ENCODE measurements around the gene APBA2. TPM values are rescaled to one million over a fixed set of nuclear protein-coding genes. Genes with fewer than 3 reads are reported as not detected.
"Not testable (repeated sequence)": the region's sequence is repeated elsewhere in the genome, so short reads cannot be mapped to it uniquely, and the experiment has no call there.

The APBA2 gene
- total and polyA plus RNA-seq, 7 donors, result 0.06 to 0.36 (median 0.08) TPM; not detected in 2

DNA sequence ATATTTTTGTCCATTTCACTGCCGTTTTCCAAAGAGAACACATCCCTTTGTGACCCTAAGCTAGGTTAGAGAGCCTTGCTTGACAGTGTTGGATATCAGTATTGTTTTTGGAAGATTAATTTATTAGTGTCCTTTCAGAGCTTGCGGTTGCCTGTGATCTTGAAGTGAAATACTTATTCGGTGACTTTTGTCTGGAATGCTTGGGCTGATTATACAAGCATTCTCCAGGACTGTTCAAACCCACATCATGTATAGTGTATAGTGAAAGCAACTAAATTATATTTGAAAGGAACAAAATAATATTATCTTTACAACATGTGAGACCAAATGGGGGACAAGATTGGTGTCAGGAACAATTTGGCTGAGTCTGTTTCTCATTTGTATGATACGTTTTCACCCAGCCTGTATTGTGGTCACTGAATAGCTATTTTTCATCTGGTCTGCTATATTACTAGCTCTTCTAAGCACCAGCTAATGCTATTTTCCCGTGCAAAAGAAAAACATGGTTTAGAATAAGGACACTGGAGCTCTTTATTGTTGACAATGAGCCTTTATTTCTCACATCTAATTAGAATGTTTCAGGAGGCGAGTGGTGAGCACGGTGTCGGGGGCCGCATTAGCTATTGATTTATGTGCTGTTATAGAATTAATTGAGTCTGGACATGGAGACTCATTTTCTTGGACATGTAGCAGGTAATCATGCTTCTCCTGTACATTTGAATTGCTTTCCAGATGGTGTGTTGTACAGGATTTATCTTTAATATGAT, 158.1 kb downstream of the APBA2 start:
- WGBS, 3 donors, result 59 to 78% (median 65%) methylated on average over 9 of the region's 9 CpGs
- Histone ChIP-seq H3K9me3 (no peaks in the 10 kb centered on the region), H3K27me3 (ENCODE audit: insufficient read depth in 3 of 3, low read length in 2 of 3) (peaks cover 0 to 2% (median 0%) of the 10 kb centered on the region in 3 donors), H3K4me1 (no peaks in the 10 kb centered on the region), H3K4me3 (no peak overlapping the region), H3K36me3 (ENCODE audit: insufficient read depth in 1 of 2, low read depth in 1 of 2) (no peaks in the 10 kb centered on the region), H3K27ac (no peak overlapping the region)
- intact Hi-C loops (cut with DNase I), result no loop called here
- DNase-seq, result no peak
- ATAC-seq, result no peak
- TF ChIP-seq, protein P1, sequence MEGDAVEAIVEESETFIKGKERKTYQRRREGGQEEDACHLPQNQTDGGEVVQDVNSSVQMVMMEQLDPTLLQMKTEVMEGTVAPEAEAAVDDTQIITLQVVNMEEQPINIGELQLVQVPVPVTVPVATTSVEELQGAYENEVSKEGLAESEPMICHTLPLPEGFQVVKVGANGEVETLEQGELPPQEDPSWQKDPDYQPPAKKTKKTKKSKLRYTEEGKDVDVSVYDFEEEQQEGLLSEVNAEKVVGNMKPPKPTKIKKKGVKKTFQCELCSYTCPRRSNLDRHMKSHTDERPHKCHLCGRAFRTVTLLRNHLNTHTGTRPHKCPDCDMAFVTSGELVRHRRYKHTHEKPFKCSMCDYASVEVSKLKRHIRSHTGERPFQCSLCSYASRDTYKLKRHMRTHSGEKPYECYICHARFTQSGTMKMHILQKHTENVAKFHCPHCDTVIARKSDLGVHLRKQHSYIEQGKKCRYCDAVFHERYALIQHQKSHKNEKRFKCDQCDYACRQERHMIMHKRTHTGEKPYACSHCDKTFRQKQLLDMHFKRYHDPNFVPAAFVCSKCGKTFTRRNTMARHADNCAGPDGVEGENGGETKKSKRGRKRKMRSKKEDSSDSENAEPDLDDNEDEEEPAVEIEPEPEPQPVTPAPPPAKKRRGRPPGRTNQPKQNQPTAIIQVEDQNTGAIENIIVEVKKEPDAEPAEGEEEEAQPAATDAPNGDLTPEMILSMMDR (IDR thresholded peaks at IDR 0.05), result no peak

- intact Hi-C loops (cut with DNase I), result no loop called here
- ATAC-seq, result no peak
- DNase-seq, result no peak
- peaks cover 0 to 2% (median 0%) of the 10 kb centered on the region in 3 donors for H3K27me3 ChIP-seq (ENCODE audit: insufficient read depth in 3 of 3, low read length in 2 of 3)
- no peak overlapping the region for H3K4me3 ChIP-seq
- H3K27ac ChIP-seq, result no peak overlapping the region
- WGBS, 3 donors, result 72 to 83% (median 80%) methylated on average over 1 of the region's 1 CpG
- TF ChIP-seq, protein P1 (IDR thresholded peaks at IDR 0.05), result no peak
- H3K9me3 ChIP-seq, result no peaks in the 10 kb centered on the region
- no peaks in the 10 kb centered on the region for H3K36me3 ChIP-seq (ENCODE audit: insufficient read depth in 1 of 2, low read depth in 1 of 2)
- H3K4me1 ChIP-seq, result no peaks in the 10 kb centered on the region
Observed at GRCh38 chr15:29044503-29044901, 158.7 kb downstream of the APBA2 start.

- ATAC-seq; H3K27ac ChIP-seq; H3K27me3 ChIP-seq (ENCODE audit: insufficient read depth in 3 of 3, low read length in 2 of 3); H3K4me1 ChIP-seq; H3K4me3 ChIP-seq; intact Hi-C loops (cut with DNase I); H3K36me3 ChIP-seq (ENCODE audit: insufficient read depth in 1 of 2, low read depth in 1 of 2); H3K9me3 ChIP-seq; DNase-seq: not testable (repeated sequence)
- 93 to 95% (median 94%) methylated on average over 7 of the region's 7 CpGs for WGBS, 3 donors
Observed at GRCh38 chr15:29045161-29045560, 159.4 kb downstream of the APBA2 start.

- TF ChIP-seq, protein P1 (IDR thresholded peaks at IDR 0.05), result no peak
- H3K27me3 ChIP-seq (ENCODE audit: insufficient read depth in 3 of 3, low read length in 2 of 3), result peaks cover 0 to 2% (median 0%) of the 10 kb centered on the region in 3 donors
- WGBS, 3 donors, result 15 to 27% (median 26%) methylated on average over 3 of the region's 3 CpGs
- no peak overlapping the region for H3K27ac ChIP-seq
- no peaks in the 10 kb centered on the region for H3K36me3 ChIP-seq (ENCODE audit: insufficient read depth in 1 of 2, low read depth in 1 of 2)
- no peak overlapping the region for H3K4me3 ChIP-seq
- ATAC-seq (no peak), DNase-seq (no peak)
- H3K9me3 ChIP-seq, result no peaks in the 10 kb centered on the region
- no peaks in the 10 kb centered on the region for H3K4me1 ChIP-seq
- intact Hi-C loops (cut with DNase I), result no loop called here
Observed at GRCh38 chr15:29045717-29046116, 159.9 kb downstream of the APBA2 start.

- no peak overlapping the region for H3K4me3 ChIP-seq
- 68 to 81% (median 69%) methylated on average over 4 of the region's 4 CpGs for WGBS, 3 donors
- ATAC-seq (no peak), DNase-seq (no peak)
- H3K4me1 ChIP-seq, result no peaks in the 10 kb centered on the region
- TF ChIP-seq, protein P1 (IDR thresholded peaks at IDR 0.05), result no peak
- H3K27me3 ChIP-seq (ENCODE audit: insufficient read depth in 3 of 3, low read length in 2 of 3), result peaks cover 0 to 2% (median 0%) of the 10 kb centered on the region in 3 donors
- no peaks in the 10 kb centered on the region for H3K9me3 ChIP-seq
- H3K36me3 ChIP-seq (ENCODE audit: insufficient read depth in 1 of 2, low read depth in 1 of 2), result no peaks in the 10 kb centered on the region
- intact Hi-C loops (cut with DNase I), result no loop called here
- H3K27ac ChIP-seq, result no peak overlapping the region
Observed at GRCh38 chr15:29046281-29046810, 160.6 kb downstream of the APBA2 start.

Data from psoas muscle (tissue), 8 donors.